H1 (cell line): ENCODE measurements around the gene MYH6.

Experiments used
- ATF3 ChIP-seq: IDR thresholded peaks from 2 replicates; pipeline ENCODE4 v1.6.1; 2011; ENCODE audit warnings: low read depth, mild to moderate bottlenecking, low read length; ENCODE audit not compliant: insufficient read depth
- EP300 ChIP-seq, 2 experiments: IDR thresholded peaks; 1 replicate in 1 of 2; 2 replicates in 1 of 2; pipeline ENCODE4 v1.6.1; 2011 to 2012; ENCODE audit warnings: low read depth in 2 of 2, low read length in 2 of 2, mild to moderate bottlenecking in 2 of 2, borderline replicate concordance in 1 of 2, inconsistent platforms in 1 of 2, moderate library complexity in 1 of 2
- KDM1A ChIP-seq: fragments of 200-600, 300-600 bp; sonication (generic); IDR thresholded peaks from 2 replicates; pipeline ENCODE4 v1.7.1; 2016; ENCODE audit warnings: mild to moderate bottlenecking, low read length, borderline replicate concordance
- USF2 ChIP-seq: IDR thresholded peaks from 2 replicates; pipeline ENCODE4 v1.6.1; 2011; ENCODE audit warnings: low read length, improper control_type of control experiment
- TF ChIP-seq, protein P1 (sequence below), 3 experiments: IDR thresholded peaks; 1 replicate in 2 of 3; 2 replicates in 1 of 3; pipeline versions ENCODE4 v1.5.1 to v1.6.1; 2011; ENCODE audit warnings: low read length in 3 of 3, mild to moderate bottlenecking in 3 of 3, inconsistent platforms in 2 of 3, low read depth in 1 of 3, moderate library complexity in 1 of 3; ENCODE audit not compliant: insufficient read depth in 1 of 3; ENCODE audit errors: control extremely low read depth in 1 of 3

GRCh38 chr14:23357261-23357660 is 50.8 kb downstream of the MYH6 start:
- TF ChIP-seq, protein P1, sequence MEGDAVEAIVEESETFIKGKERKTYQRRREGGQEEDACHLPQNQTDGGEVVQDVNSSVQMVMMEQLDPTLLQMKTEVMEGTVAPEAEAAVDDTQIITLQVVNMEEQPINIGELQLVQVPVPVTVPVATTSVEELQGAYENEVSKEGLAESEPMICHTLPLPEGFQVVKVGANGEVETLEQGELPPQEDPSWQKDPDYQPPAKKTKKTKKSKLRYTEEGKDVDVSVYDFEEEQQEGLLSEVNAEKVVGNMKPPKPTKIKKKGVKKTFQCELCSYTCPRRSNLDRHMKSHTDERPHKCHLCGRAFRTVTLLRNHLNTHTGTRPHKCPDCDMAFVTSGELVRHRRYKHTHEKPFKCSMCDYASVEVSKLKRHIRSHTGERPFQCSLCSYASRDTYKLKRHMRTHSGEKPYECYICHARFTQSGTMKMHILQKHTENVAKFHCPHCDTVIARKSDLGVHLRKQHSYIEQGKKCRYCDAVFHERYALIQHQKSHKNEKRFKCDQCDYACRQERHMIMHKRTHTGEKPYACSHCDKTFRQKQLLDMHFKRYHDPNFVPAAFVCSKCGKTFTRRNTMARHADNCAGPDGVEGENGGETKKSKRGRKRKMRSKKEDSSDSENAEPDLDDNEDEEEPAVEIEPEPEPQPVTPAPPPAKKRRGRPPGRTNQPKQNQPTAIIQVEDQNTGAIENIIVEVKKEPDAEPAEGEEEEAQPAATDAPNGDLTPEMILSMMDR (IDR thresholded peaks at IDR 0.05; ENCODE audit: control extremely low read depth in 1 of 3, insufficient read depth in 1 of 3, low read depth in 1 of 3, low read length in 3 of 3) = no peak
- TF ChIP-seq ATF3 (no peak), USF2 (no peak), EP300 (IDR thresholded peaks at IDR 0.05; ENCODE audit: borderline replicate concordance in 1 of 2, low read depth in 2 of 2, low read length in 2 of 2) (no peak), KDM1A (no peak)
